SK-N-SH (cell line): Measurements from ENCODE around the gene AGAP1. TPM values are rescaled to one million over a fixed set of nuclear protein-coding genes. Genes with fewer than 3 reads are reported as not detected.

Experiments used
- CTCF ChIA-PET: fragments of 300-600, 350-600 bp; formaldehyde crosslinking; extraction: SDS; loops from one replicate; lab custom pipeline; 2021; lab: Yijun Ruan, JAX
- POLR2A ChIA-PET: fragments of 350-600 bp; sonication (Branson Sonifier 250); formaldehyde crosslinking; extraction: SDS; loops from one replicate; lab custom pipeline; 2020; ENCODE audit warnings: antibody characterized with exemption, inconsistent platforms; lab: Yijun Ruan, JAX
- DNase-seq: peaks from one replicate; pipeline ENCODE4 v3.0.0; 2012
- H2AFZ ChIP-seq: fragments of 200-600 bp; sonication (generic); 2 replicates; pipeline ENCODE4 v1.8.1; 2016; ENCODE audit warnings: antibody characterized with exemption, mild to moderate bottlenecking, low read depth
- H3F3A ChIP-seq: fragments of 200-600 bp; sonication (generic); replicated peaks from 2 replicates; pipeline ENCODE3; 2016; ENCODE audit warnings: antibody characterized with exemption, mild to moderate bottlenecking; ENCODE audit not compliant: insufficient read depth
- H3K27ac ChIP-seq, 2 experiments: fragments of 200-500 bp in 1 of 2; fragments of 200-600 bp in 1 of 2; sonication (Bioruptor generic) in 1 of 2; sonication (generic), shearing (Covaris generic) in 1 of 2; 2 replicates each; pipeline versions ENCODE4 v1.5.1 to v1.6.1; 2014 to 2016; ENCODE audit warnings: low read depth in 2 of 2, inconsistent platforms in 1 of 2, low read length in 1 of 2, mild to moderate bottlenecking in 1 of 2, mixed read lengths in 1 of 2
- H3K27me3 ChIP-seq: fragments of 200-600 bp; sonication (generic), shearing (Covaris generic); 2 replicates; pipeline ENCODE4 v1.6.1; 2016; ENCODE audit warnings: mixed run types; ENCODE audit not compliant: insufficient read depth
- H3K36me3 ChIP-seq, 2 experiments: fragments of 200-500 bp in 1 of 2; fragments of 200-600 bp in 1 of 2; sonication (Bioruptor generic) in 1 of 2; sonication (generic) in 1 of 2; replicated peaks in 1 of 2; 2 replicates each; pipeline versions ENCODE3 to v1.5.1; 2014 to 2016; ENCODE audit warnings: low read length in 1 of 2, mild to moderate bottlenecking in 1 of 2; ENCODE audit not compliant: insufficient read depth in 2 of 2, control insufficient read depth in 1 of 2
- H3K4me1 ChIP-seq, 2 experiments: fragments of 200-500 bp in 1 of 2; fragments of 200-600 bp in 1 of 2; sonication (Bioruptor generic) in 1 of 2; sonication (generic), shearing (Covaris generic) in 1 of 2; 2 replicates each; pipeline versions ENCODE4 v1.5.1 to v1.6.1; 2014 to 2016; ENCODE audit warnings: low read depth in 1 of 2, low read length in 1 of 2, mixed run types in 1 of 2; ENCODE audit not compliant: insufficient read depth in 2 of 2, control insufficient read depth in 1 of 2
- H3K4me2 ChIP-seq: fragments of 200-600 bp; sonication (generic), shearing (Covaris generic); 2 replicates; pipeline ENCODE4 v1.6.1; 2017; ENCODE audit warnings: mixed run types
- H3K4me3 ChIP-seq, 2 experiments: fragments of 200-500 bp in 1 of 2; fragments of 200-600 bp in 1 of 2; sonication (Bioruptor generic) in 1 of 2; sonication (generic), shearing (Covaris generic) in 1 of 2; 2 replicates each; pipeline versions ENCODE4 v1.5.1 to v1.8.1; 2014 to 2016; ENCODE audit warnings: low read depth in 2 of 2, inconsistent platforms in 1 of 2, low read length in 1 of 2, mild to moderate bottlenecking in 1 of 2, mixed read lengths in 1 of 2, moderate library complexity in 1 of 2
- H3K79me2 ChIP-seq: fragments of 200-600 bp; sonication (generic); 2 replicates; pipeline ENCODE4 v1.8.1; 2017; ENCODE audit warnings: mild to moderate bottlenecking; ENCODE audit not compliant: insufficient read depth
- H3K9ac ChIP-seq: fragments of 200-600 bp; sonication (generic); 2 replicates; pipeline ENCODE4 v1.6.1; 2017; ENCODE audit warnings: mixed run types
- H3K9me2 ChIP-seq: fragments of 200-600 bp; sonication (generic); 2 replicates; pipeline ENCODE4 v1.6.1; 2017; ENCODE audit warnings: mixed run types
- H3K9me3 ChIP-seq: fragments of 200-600 bp; sonication (generic); 2 replicates; pipeline ENCODE4 v1.6.1; 2017; ENCODE audit warnings: mixed run types, mild to moderate bottlenecking, moderate library complexity
- H4K20me1 ChIP-seq: fragments of 200-600 bp; sonication (generic); 2 replicates; pipeline ENCODE4 v1.6.1; 2017; ENCODE audit warnings: mild to moderate bottlenecking, mixed run types; ENCODE audit not compliant: insufficient read depth
- CHD2 ChIP-seq: fragments of 150-350 bp; IDR thresholded peaks from 2 replicates; pipeline ENCODE4 v1.6.1; 2018; ENCODE audit warnings: low read length; ENCODE audit not compliant: partially characterized antibody
- EZH2phosphoT487 ChIP-seq: fragments of 200-600 bp; sonication (generic); IDR thresholded peaks from 2 replicates; pipeline ENCODE4 v1.6.1; 2017; ENCODE audit warnings: low read depth, mixed run types, mild to moderate bottlenecking, antibody characterized with exemption, moderate library complexity, borderline replicate concordance
- GABPA ChIP-seq: IDR thresholded peaks from 2 replicates; pipeline ENCODE4 v1.4.0; 2012; ENCODE audit warnings: low read depth, mild to moderate bottlenecking
- GATA2 ChIP-seq: sonication (generic); formaldehyde crosslinking; IDR thresholded peaks from 2 replicates; pipeline ENCODE4 v1.5.0; 2020; ENCODE audit warnings: mild to moderate bottlenecking, missing genetic modification reagents
- IRF3 ChIP-seq: fragments of 150-350 bp; IDR thresholded peaks from 2 replicates; pipeline ENCODE4 v1.6.1; 2016; ENCODE audit warnings: mild to moderate bottlenecking, low read depth, low read length
- MAX ChIP-seq: IDR thresholded peaks from 2 replicates; pipeline ENCODE4 v1.4.0; 2012; ENCODE audit warnings: low read depth
- MEF2A ChIP-seq: IDR thresholded peaks from 2 replicates; pipeline ENCODE4 v1.4.0; 2012; ENCODE audit warnings: low read depth, borderline replicate concordance
- MXI1 ChIP-seq: IDR thresholded peaks from 2 replicates; pipeline ENCODE4 v1.6.1; 2012; ENCODE audit warnings: mild to moderate bottlenecking, low read depth, low read length, improper control_type of control experiment
- NRF1 ChIP-seq: IDR thresholded peaks from 2 replicates; pipeline ENCODE4 v1.6.1; 2012; ENCODE audit warnings: low read depth, mild to moderate bottlenecking, low read length
- PBX3 ChIP-seq: IDR thresholded peaks from 2 replicates; pipeline ENCODE4; 2012
- POLR2AphosphoS5 ChIP-seq: IDR thresholded peaks from 2 replicates; pipeline ENCODE4 v1.6.1; 2012; ENCODE audit warnings: low read depth, low read length
- RCOR1 ChIP-seq: fragments of 150-350 bp; IDR thresholded peaks from 2 replicates; pipeline ENCODE4 v1.6.1; 2017; ENCODE audit warnings: antibody characterized with exemption, low read length
- RFX5 ChIP-seq: IDR thresholded peaks from 2 replicates; pipeline ENCODE4 v1.6.1; 2012; ENCODE audit warnings: mild to moderate bottlenecking, improper control_type of control experiment, low read length
- TCF12 ChIP-seq: IDR thresholded peaks from 2 replicates; pipeline ENCODE4 v1.4.0; 2012
- TEAD4 ChIP-seq: IDR thresholded peaks from 2 replicates; pipeline ENCODE4 v1.4.0; 2012; ENCODE audit warnings: mild to moderate bottlenecking, borderline replicate concordance; ENCODE audit not compliant: insufficient read depth
- USF1 ChIP-seq: IDR thresholded peaks from 2 replicates; pipeline ENCODE4 v1.4.0; 2012; ENCODE audit warnings: low read depth, borderline replicate concordance
- WGBS: methylation state at CpG from one replicate; pipeline ENCODE4 v1.1.6; 2017; ENCODE audit warnings: low lambda C conversion rate; 5-methylcytosine and 5-hydroxymethylcytosine counted together
- polyA plus RNA-seq, 3 experiments: library from polyadenylated mRNA; depleted of rRNA; stranded (reverse); fragments of >200 nt; gene quantifications; 2 replicates each; pipeline ENCODE4 v1.2.3, GENCODE V29; 2012
- TF ChIP-seq, protein P1 (sequence below): fragments of 150-350 bp; IDR thresholded peaks from 2 replicates; pipeline ENCODE4 v1.6.1; 2017; ENCODE audit warnings: antibody characterized with exemption, low read length, low read depth, borderline replicate concordance
- TF ChIP-seq, protein P2 (sequence below): IDR thresholded peaks from 2 replicates; pipeline ENCODE4 v1.4.0; 2012; ENCODE audit warnings: low read depth, borderline replicate concordance
- TF ChIP-seq, protein P3 (sequence below): IDR thresholded peaks from 2 replicates; pipeline ENCODE4 v1.6.1; 2012; ENCODE audit warnings: mild to moderate bottlenecking, low read depth, low read length, moderate library complexity

AGAP1 gene
- polyA plus RNA-seq, 1 of the 3 experiments (the other 2 are of a cell fraction): 8.8 TPM

- no peaks in the 10 kb centered on the region for H3K9me2 ChIP-seq
- 78% methylated on average over 1 of the region's 1 CpG for WGBS
- POLR2A ChIA-PET: no interaction called here
- no peak overlapping the region for H3K9ac ChIP-seq
- no peaks in the 10 kb centered on the region for H3K36me3 ChIP-seq
- no peaks in the 10 kb centered on the region for H3K27me3 ChIP-seq
- no peak for DNase-seq
- no peak overlapping the region for H3K4me3 ChIP-seq
- no peak overlapping the region for H3K27ac ChIP-seq
- H2AFZ ChIP-seq: no peak overlapping the region
- no peaks in the 10 kb centered on the region for H3K4me1 ChIP-seq
- H4K20me1 ChIP-seq: no peaks in the 10 kb centered on the region
- no peaks in the 10 kb centered on the region for H3K9me3 ChIP-seq
- no peaks in the 10 kb centered on the region for H3F3A ChIP-seq
- CTCF ChIA-PET: no interaction called here
- TF ChIP-seq, protein P1, sequence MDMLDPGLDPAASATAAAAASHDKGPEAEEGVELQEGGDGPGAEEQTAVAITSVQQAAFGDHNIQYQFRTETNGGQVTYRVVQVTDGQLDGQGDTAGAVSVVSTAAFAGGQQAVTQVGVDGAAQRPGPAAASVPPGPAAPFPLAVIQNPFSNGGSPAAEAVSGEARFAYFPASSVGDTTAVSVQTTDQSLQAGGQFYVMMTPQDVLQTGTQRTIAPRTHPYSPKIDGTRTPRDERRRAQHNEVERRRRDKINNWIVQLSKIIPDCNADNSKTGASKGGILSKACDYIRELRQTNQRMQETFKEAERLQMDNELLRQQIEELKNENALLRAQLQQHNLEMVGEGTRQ: no peak
- no peak for TF ChIP-seq MAX
- no peak for TF ChIP-seq TEAD4
- no peak for TF ChIP-seq RFX5
- TF ChIP-seq GABPA: no peak
- TF ChIP-seq CHD2: no peak
- TF ChIP-seq PBX3: no peak
- no peak for TF ChIP-seq MXI1
- no peak for TF ChIP-seq RCOR1
- TF ChIP-seq, protein P2, sequence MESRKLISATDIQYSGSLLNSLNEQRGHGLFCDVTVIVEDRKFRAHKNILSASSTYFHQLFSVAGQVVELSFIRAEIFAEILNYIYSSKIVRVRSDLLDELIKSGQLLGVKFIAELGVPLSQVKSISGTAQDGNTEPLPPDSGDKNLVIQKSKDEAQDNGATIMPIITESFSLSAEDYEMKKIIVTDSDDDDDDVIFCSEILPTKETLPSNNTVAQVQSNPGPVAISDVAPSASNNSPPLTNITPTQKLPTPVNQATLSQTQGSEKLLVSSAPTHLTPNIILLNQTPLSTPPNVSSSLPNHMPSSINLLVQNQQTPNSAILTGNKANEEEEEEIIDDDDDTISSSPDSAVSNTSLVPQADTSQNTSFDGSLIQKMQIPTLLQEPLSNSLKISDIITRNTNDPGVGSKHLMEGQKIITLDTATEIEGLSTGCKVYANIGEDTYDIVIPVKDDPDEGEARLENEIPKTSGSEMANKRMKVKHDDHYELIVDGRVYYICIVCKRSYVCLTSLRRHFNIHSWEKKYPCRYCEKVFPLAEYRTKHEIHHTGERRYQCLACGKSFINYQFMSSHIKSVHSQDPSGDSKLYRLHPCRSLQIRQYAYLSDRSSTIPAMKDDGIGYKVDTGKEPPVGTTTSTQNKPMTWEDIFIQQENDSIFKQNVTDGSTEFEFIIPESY: no peak
- TF ChIP-seq USF1: no peak
- TF ChIP-seq TCF12: no peak
- no peak for TF ChIP-seq MEF2A
- TF ChIP-seq NRF1: no peak
- no peak for TF ChIP-seq EZH2phosphoT487
- TF ChIP-seq IRF3: no peak
- TF ChIP-seq, protein P3, sequence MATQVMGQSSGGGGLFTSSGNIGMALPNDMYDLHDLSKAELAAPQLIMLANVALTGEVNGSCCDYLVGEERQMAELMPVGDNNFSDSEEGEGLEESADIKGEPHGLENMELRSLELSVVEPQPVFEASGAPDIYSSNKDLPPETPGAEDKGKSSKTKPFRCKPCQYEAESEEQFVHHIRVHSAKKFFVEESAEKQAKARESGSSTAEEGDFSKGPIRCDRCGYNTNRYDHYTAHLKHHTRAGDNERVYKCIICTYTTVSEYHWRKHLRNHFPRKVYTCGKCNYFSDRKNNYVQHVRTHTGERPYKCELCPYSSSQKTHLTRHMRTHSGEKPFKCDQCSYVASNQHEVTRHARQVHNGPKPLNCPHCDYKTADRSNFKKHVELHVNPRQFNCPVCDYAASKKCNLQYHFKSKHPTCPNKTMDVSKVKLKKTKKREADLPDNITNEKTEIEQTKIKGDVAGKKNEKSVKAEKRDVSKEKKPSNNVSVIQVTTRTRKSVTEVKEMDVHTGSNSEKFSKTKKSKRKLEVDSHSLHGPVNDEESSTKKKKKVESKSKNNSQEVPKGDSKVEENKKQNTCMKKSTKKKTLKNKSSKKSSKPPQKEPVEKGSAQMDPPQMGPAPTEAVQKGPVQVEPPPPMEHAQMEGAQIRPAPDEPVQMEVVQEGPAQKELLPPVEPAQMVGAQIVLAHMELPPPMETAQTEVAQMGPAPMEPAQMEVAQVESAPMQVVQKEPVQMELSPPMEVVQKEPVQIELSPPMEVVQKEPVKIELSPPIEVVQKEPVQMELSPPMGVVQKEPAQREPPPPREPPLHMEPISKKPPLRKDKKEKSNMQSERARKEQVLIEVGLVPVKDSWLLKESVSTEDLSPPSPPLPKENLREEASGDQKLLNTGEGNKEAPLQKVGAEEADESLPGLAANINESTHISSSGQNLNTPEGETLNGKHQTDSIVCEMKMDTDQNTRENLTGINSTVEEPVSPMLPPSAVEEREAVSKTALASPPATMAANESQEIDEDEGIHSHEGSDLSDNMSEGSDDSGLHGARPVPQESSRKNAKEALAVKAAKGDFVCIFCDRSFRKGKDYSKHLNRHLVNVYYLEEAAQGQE: no peak
- no peak for TF ChIP-seq GATA2 (CRISPR knock-in tag)
- TF ChIP-seq POLR2AphosphoS5: no peak
- no peak overlapping the region for H3K4me2 ChIP-seq
- no peaks in the 10 kb centered on the region for H3K79me2 ChIP-seq
Observed at GRCh38 chr2:235900631-235901030, 406.8 kb downstream of the AGAP1 start.
